ENCODE results near the gene HOXB5. TPM values are rescaled to one million over a fixed set of nuclear protein-coding genes. Genes with fewer than 3 reads are reported as not detected.

HOXB5 gene
- polyA plus RNA-seq, 5 donors, result 28.0 to 34.6 (median 29.8) TPM

DNA sequence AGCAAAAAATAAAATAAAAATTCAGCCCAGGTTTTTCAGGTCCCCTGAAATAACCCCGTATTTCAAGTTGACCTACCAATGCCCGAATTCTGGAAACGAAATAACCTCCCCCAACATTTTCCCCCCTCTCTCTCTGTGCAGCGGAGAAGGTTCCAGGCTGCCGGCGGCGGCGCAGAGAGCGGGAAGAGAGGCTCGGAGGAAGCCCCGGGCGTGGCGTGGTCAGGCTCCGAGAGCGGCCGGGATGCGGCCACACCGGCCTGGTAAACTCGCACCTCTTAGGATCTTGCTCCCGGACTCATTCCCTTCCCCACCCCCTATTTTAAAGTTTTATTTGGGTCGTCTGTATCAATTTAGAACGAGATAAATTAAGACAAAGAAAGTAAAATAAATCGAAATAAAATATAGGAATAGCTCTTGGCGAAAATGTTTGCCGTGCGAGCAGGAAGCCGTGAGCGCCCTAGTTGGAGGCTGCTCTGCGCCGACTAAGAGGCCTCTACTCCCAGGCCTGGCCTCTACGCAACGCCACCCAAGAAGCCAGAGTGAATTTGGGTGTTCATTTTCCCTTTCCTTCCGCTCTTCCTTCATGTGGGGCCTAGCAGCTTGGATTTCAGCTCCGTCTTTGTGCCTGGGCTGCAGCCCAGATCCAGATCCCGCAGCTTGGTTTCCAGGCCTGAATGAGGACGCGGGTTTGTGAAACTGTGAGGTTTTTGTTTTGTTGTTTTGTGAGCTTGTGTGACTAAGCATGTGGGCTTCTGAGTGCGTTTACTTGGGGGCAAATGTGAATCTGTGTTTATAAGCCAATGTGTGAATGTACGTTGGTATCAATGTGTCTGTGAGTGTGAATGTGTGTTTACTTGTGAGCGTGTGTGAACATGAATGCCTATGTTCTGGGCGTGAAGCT lies 12.7 kb upstream of the HOXB5 start:
- no peak for DNase-seq

DNA sequence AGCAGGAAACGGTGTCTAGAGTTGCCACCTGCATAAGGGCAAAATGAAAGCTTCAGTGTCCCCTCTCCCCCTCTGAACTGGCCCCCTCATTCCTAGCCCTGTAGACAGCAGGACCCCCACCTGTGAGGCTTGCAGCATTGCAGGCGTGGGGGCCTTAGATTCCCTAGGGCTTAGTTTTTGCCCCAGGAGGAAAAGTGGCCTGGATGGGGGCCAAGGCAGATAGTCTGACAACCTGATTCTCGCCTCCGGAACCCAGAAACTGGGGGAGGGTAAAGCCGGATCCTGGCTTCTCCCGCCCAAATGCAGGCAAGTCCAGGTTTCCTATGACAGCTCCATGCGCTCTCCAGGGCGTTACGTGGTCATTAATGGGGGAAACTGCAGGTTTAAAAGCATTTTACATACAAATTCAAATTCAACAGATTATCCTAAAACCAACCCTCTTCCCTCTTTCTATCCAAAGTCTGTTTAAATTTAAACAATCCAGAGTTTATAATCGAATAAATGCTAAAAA lies 11.9 kb upstream of the HOXB5 start:
- DNase-seq, result no peak

DNA sequence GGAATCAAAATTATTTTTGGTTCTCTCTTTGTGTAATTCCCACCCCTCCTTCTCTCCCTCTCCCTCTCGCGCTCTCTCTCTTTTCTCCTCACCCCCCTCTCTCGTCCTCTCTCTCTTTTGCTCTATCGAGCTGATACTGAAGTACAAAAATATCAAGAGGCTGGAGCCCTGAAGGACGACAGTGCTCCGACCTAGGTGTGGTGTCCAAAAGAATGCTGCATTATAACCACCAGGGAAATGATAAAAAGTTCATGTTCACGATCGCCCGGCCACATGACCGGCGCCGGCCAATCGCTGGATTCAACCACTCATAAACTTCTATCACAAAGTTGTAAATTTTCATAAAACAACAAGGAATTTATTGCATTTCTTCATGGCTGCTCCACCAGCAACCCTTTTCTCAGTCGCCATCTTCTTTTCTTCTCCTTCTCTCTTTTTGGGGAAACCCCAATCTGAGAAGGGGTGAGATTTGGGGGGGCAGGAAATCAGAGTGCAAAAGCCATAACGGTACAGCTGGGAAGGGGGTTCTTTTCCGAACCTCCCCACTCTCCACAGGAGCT lies 11.3 kb upstream of the HOXB5 start, which contains the start of gene HOXB6:
HOXB6 (minus strand) TSS at position 217 of the 560 bp plus-strand sequence. CDS start 6,836 bp downstream, outside the sequence.
- DNase-seq, result no peak

DNA sequence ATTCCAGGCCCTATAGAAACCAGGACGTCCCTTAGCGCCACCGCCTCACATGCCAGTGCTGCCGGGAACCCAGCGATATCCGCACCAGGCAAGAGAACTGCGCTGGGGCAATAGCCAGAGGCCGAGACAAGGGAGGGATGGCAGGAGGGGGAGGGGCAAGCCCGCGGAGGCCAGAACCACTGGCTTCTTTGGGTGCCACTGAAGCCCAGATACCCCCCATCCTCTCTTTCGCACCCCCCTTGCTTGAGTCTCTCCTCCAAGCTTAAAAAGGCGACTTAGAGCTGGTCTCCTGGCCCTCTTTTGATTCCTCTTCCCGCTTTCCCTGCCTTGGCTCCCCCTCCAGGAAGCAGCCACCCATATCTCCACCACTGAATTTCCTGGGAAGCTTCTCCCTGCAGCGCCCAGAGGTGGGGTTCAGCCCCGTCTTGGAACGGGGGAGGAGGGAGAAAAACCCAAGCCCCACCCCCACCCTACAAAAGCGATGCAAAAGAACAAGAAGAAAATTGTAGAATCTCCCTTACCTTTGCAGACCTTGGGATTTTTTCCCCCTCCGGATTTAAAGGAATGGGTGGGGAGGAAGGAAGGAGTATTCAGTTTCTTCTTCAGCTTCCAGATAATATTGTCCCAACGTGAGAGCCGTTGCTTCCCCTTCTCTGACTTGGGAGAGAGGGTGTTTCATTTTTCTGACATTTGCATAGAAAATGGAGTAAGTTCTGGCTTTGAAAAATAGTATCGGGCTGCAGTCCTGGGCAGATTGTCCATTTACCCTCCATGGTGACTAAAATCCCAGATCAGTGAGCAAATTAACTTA lies 10.6 kb upstream of the HOXB5 start:
- DNase-seq, result no peak

DNA sequence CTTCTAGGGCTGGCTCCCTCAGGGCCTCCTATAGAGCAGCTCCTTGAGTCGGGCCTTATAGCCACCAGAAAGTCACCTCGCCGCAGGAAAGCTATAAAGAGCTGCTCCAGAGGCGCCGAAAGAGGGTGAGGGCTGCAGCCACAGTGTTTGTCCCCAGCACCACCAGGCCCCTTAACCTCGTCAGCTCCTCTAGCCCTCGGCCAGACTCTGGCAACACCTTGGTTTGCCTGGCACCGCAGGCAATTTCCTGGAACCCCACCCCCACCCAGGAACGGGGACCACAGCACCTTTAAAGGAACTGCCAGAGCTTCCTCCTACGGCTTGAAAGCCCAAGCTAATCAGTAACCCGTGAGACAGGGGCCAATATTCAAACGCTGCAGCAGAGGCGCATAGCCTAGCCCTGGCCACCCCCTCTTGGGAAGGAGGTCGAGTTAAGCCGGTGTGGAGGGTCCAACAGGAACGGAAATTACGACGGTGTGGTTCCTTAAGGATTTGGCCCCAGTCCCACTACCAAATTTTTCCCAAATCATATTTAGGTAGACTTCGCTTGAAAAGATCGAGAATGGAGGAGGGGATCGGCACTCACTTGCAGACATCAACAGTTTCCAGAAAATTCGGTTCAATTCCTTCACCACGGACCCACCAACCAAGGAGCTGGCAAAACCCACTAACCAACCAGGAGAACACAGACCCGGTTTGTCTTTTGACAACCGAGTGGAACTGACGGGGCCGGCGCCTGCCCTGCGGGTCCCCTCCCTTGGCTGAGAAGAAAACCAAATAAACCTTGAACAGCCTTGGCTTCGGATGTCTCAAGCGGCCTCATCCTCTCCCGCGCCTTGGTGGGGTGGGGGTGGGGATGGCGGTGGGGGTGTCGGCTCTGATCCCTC lies 8.2 kb upstream of the HOXB5 start:
- DNase-seq, result no peak

DNA sequence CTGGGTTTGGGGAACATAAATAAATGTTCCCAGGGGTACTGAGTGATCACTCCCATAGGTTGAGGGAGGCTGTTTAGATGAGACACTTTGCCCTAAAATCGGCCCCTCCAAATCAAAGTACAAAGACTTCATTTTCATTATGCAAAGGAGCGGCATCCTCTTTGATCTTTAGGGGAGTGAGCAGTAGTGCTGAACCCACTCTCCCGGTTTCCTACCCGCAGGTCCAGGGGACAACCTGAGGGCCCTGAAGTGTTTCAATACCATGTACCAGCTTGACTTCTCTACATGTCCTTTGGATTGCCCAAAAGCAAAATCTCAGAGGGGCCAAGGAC lies 7.6 kb upstream of the HOXB5 start:
- DNase-seq, result no peak

DNA sequence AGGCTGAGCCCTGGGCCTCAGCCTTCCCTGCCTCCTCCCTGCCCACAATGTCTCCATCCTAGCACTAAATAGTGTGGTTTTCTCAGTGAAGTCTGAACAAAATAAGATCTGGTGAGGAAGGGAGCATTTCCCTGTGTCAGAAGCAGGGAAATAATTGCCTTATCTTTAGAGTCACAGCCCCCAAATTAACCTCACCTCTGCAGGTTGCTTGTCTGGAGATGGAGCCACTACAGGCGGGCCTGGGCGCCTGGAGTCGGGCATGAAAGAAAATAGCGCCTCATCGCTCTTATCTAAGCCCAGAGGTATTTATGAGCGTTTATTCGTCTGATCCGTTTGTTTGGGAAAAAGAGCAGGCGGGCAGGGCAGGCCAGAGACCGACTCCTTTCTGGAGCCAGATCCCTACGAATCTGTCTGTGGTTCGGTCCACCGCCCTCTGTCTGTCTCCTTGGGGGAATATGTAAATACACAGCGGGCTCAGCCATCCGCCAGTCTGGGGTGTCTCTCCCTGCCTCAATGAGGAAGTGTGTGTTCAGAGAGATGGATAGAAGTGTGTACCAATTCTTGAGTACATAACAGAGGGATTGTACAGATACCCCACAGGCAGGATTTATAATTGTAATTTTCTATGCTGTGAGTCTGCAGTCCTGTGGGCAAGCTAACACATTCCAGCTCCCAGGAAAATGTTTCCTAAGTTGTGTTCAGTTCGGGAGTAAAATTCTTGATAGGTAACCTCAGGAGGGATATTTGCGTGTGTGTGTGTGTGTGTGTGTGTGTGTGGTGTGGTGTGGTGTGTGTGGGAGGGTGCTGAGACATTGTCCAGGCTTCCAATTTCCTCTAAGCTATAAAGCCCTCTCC lies 6.9 kb upstream of the HOXB5 start:
- no peak for DNase-seq

DNA sequence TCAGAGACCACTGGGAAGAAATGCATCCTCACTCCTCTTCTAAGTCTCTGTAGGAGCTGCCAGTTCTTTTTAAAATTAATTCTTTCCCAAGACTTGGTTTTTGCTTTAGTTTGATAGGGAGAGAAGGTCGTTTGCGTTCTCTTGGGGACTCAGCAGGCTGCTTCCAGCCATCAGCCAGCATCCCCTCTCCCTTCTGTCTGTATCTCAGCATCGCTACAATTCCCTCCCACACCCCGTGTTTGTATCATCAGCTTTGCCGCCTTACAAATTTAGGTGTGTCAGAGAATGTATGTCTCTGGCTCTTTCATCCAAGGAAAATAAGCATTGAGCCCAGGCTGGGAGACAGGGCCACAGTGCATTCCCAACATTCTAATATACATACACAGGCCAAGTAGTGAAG lies 5.8 kb upstream of the HOXB5 start:
- no peak for DNase-seq

DNA sequence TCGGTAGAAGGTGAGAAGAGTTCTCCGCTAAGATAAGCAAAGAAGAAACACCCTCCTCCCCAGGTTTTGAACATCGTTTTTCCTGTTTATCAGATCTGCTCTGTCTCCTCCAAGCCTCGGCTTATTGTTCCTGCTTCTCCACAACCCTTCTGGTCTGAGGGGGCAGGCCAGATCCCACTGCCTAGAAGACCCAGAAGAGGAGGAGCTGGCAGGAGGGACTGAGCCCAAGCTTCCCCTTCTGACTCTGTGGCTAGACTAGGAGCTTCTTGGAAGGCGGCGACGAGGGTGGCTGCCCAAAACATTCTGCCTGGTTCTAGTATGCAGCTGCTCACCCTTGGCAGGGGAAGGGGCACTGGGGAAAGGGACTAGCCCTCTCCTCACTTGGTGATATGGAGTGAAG lies 5.2 kb upstream of the HOXB5 start:
- DNase-seq, result no peak

DNA sequence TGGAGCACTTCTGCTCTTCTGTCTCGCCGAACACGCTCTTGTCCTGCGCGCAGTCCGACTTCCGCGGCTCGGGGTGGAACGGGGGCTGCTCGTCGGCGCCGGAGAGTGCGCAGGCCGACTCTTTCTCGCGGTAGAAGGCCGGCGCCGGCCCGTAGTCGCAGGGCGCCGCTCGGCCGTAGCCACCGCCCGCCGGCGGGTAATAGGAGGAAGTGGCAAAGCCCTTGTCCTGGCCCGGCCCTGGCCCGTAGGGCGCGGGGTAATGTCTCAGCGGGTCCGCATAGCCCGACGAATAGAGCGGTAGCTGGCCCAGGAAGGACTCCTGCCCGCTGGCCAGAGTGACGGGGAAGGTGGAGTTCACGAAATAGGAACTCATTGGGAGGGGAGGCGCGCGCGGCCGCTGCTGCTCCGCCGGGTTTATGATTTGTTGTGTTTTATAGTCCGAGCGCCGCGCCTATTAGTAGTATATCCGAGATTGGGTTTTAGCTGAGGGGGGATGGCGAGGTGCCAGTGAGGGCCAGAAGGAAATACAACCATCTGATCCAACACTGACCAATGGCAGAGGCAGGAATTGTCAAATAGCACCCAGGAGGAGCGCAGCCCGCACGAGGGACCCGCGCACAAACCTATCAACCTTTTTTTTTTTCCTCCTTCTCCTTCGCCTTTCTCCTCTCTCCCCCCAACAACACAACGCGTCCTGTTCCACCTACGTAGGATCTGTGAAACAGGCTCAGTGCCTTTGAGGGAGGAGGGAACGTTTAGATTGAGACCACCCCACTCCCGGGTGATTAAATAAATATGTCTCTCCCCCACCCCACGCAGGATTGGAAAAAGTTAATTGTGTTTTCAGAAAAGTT lies 4.4 kb upstream of the HOXB5 start:
- DNase-seq, result peak; percentile 86 to 90

DNA sequence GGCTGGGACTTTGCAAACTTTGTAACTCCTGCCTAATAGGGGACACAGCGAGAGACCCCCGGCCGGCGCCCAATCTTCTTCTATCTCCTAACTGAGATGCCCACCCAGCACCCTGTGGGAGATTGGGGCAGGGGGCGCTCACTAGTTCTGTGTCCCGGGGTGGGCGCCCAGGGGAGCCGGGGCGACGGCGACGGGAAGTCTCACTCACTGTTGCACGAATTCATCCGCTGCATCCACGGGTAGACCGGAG lies 3.9 kb upstream of the HOXB5 start:
- no peak for DNase-seq

DNA sequence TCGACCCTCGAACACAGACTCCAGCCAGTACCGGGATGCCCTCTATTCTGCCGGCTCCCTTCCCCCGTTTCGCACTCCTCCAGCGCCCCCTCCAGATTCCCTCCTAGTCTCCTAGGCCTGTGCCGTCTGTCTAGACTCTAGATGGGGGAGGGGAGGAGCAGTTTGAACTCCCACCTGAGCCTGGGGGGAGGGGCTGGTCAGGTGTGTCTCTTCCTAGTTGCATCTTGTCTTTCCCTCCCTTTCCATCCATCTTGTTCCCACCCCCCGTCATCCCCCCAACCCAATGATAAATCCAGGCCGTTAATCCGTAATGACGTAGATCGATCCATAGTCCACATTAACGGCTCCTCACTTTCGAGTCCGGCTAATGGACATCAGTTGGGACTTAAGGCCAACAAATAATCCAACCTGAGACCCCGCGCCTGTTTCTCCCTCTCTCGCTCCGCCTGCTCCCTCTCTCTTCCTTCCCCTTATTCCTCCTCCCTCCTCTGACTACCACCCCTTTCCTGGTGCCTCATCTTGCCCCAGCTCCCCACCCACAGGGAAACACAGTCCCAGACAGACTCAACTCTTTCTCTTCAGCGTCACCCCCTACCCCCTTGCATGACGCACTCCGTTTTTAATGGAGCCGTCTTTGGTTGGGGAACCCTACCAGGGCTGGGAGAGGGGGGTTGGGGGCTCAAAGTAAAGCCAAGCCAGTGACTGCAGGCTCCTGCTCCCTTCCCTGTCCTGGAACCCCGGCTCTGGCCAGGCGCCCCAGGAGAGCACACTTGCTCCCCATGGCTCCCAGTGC lies 3.4 kb upstream of the HOXB5 start:
- peak in 1 of 2 donors; percentile 47 for DNase-seq

DNA sequence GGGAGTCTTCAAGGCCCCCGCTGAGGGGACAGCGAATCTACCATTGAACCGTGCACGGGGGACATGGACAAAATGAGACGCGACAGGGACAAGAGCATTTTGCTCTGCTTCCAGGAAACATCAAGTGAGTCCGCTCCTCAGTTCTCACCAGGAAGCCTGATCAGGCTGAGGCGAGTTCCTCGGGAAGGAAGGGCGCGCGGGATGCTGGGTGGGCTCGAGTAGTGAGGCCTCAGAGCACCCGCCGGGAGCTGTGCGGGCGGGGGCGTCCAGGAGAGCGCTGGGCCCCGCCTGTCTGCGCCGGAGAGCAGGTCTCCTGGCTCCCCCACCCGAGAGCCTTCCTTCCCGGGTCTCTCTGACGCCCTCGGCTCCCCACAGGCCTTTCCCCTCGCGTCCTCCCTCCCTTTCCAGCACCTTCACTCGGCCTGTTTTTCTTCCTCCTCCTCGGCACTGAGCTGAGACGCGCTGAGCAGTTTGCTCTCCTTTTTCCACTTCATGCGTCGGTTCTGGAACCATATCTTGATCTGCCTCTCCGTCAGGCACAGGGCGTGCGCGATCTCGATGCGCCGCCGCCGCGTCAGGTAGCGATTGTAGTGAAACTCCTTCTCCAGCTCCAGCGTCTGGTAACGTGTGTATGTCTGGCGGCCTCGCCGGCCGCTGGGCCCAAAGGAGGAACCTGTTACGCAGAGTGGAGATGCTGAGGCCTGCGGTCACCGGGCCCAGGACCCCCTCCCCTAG lies 2.6 kb upstream of the HOXB5 start:
- DNase-seq, result peak in 1 of 2 donors; percentile 29

DNA sequence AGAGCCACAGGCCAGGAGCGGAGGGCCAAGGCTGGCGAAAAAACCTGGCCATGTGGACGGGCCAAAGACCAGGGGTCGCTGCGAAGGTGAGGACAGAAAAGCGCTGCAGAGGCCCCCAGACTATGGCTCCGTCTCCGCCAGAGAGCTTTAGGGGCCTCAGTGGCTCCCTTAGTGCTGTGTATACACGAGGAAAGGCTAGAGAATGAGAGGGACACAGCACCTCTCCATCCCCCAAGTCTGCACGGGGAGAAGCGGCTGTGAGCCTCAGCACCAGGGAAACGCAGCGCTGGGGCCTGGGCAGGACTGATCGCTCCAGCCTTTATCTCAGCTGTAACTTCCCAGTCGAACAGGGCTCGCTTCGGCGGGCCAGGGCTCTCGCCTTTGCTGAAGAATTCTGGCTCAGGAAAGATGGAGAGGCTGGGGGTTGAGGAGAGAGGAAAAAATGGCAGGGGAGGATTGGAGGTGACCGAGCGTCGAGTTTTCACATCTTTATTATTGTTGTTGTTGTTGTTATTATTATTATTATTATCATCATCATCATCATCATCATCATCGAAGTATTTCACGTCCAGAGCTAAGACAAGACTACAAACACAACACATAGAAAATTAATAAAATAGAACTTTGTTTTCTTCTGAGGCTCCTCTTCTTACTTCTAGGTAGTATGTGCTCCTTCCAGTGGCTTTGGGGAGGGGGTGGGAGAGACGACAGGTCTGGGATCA lies 1.9 kb upstream of the HOXB5 start:
- no peak for DNase-seq

DNA sequence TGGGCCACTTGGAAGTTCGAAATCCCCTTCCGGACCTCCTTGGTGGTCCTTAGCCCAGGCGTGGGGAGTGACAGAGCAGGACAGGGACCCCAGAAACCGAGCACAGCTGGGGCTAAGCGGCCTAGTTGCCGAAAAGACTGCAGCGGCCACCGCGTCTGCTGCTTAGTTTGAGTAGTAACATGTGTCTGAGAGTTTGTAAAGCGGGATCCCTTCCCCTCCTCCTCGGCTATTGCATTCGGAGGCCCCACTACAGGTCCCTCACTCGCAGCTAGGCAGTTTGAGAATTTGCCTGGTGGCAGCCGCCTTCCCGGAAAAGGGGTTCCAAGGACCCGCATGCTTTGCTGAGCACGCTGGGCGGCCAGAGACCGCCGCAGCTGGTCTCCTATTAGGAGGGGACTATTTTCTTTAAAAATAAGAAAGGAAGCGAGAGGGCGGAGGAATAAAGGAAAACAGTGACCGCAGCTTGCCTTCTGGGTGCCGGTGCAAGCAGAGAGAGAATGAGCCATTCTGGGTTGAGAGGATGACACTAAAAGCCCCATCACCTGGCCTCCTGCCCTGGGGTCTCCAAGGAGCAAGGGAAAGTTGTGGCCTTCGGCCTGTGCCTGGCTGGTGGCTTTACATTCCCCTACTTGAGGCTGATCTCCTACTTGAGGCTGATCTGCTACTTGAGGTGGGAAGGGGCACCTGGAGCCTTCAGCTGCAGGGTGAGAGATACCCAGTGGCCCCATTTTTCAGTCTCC lies 1.1 kb upstream of the HOXB5 start:
- DNase-seq, result peak in 1 of 2 donors; percentile 62

DNA sequence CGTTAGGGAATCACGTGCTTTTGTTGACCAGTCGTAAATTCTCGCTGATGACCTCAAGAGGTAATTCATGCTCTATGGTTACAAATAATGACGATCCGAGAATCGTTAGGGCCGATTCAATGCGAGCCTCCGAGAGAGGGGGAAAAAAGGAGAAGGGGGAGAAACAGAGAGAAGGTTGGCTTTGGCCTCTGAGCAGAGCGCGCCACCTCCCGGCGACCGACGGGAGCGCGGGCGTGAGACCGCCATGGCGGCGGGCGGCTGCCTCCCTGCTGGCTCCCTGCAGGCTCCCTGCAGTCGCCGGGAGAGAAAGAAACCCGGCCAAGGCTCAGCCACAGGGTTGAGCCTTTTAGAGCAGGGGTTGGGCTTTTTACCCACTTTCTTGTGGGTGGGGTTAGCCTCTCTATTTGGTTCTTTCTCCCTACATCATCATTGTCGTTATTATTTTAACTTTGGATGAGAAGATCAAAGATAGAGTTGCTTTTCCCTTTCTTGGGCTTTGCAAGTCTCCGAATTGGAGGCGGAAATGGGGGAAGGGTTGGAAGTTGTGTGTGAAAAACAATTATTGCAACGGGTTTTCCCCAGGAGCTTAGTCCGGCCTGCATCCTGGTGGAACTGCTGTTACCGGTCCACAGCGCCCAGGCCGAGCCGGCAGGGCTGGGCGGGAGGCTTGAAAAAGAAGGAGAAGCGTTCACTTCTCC lies 410 bp upstream of the HOXB5 start:
- DNase-seq, result peak; percentile 94 to 97

Data from right lung (tissue), 5 donors.